HUDEP-2 (cell line): Measurements from ENCODE around the gene AMBN.
A peak's percentile ranks its signal among the peaks of the same experiment; 100 is the strongest.

Source experiments
- DNase-seq, 76 experiments: peaks; one replicate each; lab custom pipeline; 2025; ENCODE audit not compliant: unreplicated experiment in 76 of 76; lab: John Stamatoyannopoulos, UW

AMBN gene

GRCh38 chr4:70591955-70592582, at the start of gene AMBN:
Gene AMBN, plus strand, starts transcription at chr4:70592256. Its CDS starts 103 bp downstream, at chr4:70592359.
- DNase-seq: no peak

GRCh38 chr4:70544279-70544868, 47.7 kb upstream of the AMBN start:
- DNase-seq: peak in 3 of 76 experiments; percentile 0 to 7 (median 1)

- no peak for DNase-seq
These were observed 35.2 kb upstream of the AMBN start for GRCh38 chr4:70556856-70557255.

GRCh38 chr4:70559211-70559830, 32.7 kb upstream of the AMBN start:
- DNase-seq: peak in 23 of 76 experiments; percentile 0 to 51 (median 9)

- DNase-seq: no peak
These were observed 32.1 kb upstream of the AMBN start for GRCh38 chr4:70559924-70560323.

- DNase-seq: no peak
These were observed 28.0 kb upstream of the AMBN start for GRCh38 chr4:70564033-70564432.

- no peak for DNase-seq
These were observed 21.3 kb upstream of the AMBN start for GRCh38 chr4:70570796-70571195.

- no peak for DNase-seq
These were observed 20.3 kb upstream of the AMBN start for GRCh38 chr4:70571772-70572171.

- DNase-seq: no peak
These were observed 16.1 kb upstream of the AMBN start for GRCh38 chr4:70575964-70576363.

- no peak for DNase-seq
These were observed 14.7 kb upstream of the AMBN start for GRCh38 chr4:70577220-70577927.

- DNase-seq: no peak
These were observed 10.1 kb upstream of the AMBN start for GRCh38 chr4:70581980-70582379.

GRCh38 chr4:70583952-70584834, 7.9 kb upstream of the AMBN start:
- no peak for DNase-seq

- no peak for DNase-seq
These were observed 5.2 kb upstream of the AMBN start for GRCh38 chr4:70586841-70587240.

GRCh38 chr4:70589785-70590184, 2.3 kb upstream of the AMBN start:
- DNase-seq: no peak

GRCh38 chr4:70594196-70594595, 2.1 kb downstream of the AMBN start:
- DNase-seq: no peak

GRCh38 chr4:70600305-70600704, 8.2 kb downstream of the AMBN start:
- DNase-seq: no peak

GRCh38 chr4:70600977-70601376, 8.9 kb downstream of the AMBN start:
- no peak for DNase-seq

GRCh38 chr4:70601422-70602039, 9.5 kb downstream of the AMBN start:
- DNase-seq: peak in 43 of 76 experiments; percentile 0 to 53 (median 14)

- no peak for DNase-seq
These were observed 11.8 kb downstream of the AMBN start for GRCh38 chr4:70603856-70604255.

- DNase-seq: no peak
These were observed 14.4 kb downstream of the AMBN start for GRCh38 chr4:70606459-70606858.
